Stimulated activated CD4-positive, alpha-beta T cell treated with anti-CD3 and anti-CD28 coated beads, TNF-alpha, amount 100 ng/mL, for 48 hours (primary cell): ENCODE results near the gene SAMD4A.
A peak's percentile ranks its signal among the peaks of the same experiment; 100 is the strongest.

ENCODE experiments used
- DNase-seq, 3 donors: peaks; one replicate each; pipeline ENCODE4 v3.0.0-alpha.2; 2020; ENCODE audit warnings: low read depth in 3 of 3

The SAMD4A gene

DNA sequence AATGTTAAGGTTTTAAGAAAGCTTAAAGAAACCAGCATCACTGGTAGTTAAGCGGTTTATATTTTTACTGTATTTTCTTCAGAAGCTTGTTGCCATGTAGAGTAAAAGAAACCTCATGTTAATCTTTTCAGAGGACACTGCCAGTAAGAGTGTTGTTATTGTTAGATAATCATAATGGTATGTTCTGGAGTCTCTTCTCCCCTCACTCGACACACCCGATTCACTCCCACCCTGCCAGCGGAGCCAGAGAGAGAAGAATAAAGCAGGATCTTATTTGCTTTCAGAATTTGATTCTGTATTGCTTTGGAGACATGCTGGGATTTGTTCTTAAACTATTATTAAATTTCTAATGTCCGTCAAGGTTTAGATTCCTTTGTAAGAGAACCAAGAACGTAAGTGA is 113.7 kb downstream of the SAMD4A start:
- no peak for DNase-seq

DNA sequence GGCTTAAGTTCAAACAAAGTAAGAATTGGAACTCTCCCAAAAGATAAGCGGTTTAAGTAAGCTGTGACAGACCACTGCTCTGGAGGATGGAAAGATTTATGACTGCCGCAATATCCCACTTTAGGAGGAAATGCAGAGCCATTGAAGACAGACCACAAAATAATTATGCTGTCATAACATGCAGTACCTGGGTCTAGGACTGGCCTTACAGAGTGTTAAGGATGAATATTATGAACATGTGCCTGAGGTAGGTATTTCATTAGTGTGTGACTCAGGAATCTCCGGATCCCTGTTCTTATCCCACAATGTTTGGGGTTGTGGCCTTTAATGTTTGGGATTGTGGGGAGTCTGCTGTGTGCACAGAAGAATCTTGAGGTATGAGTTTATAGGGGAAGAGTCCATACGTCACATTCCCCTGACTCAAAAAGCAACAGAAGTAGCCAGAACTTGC is 114.9 kb downstream of the SAMD4A start:
- DNase-seq: no peak

DNA sequence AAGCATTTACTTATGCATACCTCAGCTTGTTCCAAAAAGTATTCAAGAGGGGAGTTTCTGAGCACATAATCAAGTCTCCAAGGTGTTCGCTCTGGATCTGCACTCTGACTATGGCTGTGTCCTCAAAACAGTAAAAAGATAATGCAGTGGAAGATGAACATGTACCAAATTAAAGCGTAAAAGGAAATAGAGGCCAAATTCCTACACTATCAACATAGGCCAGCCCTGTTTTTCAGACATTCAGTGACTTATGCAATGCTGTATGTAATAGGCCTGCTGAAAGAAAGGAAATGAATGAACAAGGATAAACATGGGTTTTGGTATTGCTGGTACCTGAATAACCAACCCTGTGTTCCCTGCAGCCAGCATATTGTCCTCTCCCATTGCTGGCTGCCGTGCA is 115.7 kb downstream of the SAMD4A start:
- no peak for DNase-seq

DNA sequence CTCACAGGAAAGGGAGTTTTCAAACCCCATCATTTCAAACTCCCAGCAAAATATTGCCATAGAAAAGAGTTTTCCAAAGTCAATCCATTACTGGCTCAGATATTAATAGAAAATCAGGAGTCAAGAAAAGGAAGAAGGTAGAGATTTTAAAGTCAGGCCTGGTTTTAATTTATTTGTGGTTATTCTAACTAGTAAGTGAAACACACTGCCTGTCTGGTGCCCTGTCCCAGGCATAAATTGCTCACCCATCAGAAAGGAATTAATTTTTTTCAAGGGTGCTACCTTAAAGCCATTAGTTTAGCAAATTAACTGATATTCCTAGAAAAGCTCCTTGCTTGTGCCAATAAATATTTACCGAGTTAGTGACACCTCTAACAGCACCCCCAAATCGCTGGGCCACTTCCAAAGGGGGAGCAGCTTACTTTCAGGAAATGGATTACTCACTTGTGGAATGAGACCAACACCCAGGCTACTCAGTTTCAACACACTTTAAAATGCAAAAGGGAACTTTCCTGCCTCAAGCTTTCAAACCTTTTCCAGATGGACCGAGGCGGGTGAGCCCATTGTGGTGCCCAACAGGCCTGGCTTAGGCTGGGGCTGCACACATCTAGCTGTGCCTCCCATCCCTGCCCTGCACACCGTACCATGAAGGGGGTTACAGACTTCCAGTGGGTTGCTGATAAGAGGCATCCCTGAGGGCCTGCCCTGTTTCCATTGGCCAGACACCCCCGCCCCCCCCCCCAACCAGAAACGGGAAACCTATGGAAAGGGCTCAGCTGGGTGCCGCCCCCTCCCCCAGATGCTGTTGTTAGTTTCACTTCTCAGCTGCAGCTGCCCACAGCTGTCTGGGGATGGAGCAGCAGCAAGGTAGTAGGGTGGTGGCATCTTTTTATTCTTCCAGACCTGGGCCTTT is 117.2 kb downstream of the SAMD4A start:
- DNase-seq: no peak

DNA sequence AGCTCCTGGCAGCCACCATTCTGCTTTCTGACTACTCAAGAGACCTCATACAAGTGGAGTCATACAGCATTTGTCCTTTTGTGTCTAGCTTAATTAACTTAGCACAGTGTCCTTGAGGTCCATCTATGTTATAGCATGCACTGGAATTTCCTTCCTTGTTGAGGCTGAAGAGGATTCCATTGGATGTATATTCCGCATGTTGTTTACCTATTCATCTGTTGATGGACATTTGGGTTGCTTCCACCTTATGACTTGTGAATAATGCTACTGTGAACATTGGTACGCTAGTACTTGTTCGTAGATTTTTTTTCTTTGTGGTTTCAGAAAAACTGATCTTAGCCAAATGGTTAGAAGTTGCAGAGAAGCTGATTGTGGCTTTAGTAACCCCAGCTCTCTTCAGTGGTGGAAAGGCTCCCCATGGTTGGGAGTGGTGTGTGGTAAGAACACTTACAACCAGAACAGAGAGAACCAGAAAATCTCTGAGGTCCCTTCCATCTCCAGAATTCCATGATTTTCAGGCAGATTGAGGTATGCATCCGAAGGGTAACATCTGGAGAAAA is 118.4 kb downstream of the SAMD4A start:
- no peak for DNase-seq

DNA sequence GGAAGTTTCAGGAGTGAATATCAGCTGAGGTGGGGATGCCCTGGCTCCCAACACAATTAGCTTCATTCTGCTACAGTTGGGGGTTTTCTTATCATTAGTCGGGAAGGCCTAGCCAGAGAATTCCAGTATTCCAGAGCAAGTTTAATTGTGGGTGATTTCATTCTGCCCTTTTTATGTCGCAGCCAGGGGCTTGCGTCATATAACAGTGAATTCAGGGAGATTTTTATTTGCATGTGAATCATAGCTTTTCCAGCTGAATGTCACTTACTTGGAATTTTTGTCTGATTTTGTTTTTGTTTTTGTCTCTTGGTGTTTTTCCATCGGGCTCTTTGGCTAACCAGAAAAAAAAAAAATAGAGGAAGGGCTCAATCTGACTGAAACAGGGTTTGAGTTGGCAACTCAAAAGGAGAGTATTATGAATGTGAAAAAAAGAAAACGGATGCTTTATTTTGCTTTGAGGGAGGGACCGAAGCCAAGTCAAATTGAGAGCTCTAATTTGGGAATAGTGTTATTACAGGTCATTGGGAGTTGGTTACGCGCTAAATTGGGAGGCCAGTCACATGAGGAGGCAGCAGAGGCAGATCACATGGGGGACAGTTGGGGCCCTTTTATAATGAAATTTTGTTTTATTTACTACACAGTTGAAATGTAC is 119.4 kb downstream of the SAMD4A start:
- no peak for DNase-seq

DNA sequence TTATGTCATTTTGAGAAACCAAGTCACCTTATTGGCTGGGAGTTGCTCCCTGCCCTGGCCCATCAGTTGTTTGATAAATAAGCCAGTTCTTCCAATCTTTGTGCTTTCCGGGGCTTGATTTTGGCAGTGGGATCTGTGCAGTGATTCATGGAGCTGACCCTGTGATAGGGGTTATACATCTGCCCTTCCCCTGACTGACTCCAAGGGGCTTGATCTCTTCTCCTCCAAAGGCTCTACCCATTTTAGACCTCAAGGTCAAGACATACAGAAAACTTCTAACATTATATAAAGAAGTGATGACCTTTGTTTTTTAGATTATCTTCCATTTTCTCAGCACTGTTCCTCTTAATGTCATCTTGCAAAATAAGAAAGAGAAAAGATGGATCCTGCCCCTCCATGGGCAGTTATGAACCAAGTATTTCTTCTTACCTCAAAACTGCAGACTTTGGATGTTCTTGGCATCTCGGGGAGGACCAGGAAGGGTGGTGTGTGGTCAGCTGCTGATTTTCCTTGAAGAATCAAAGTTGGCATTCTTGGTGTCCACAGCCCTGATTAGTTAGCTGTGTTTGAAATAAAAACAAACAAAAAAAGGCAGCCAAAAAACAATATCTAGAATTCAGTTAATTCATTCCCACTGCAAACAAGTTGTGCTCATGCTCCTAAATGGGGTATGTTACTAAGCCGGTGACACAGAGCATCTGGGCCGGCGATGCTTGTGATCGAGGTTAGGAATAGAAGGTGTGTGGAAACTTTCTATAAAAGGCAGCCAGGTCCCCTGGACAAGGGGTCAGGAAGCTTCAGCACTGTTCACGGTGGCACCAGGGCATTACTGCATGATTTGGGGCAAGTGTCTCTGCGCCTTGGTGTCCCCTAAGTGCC is 120.2 kb downstream of the SAMD4A start:
- no peak for DNase-seq

DNA sequence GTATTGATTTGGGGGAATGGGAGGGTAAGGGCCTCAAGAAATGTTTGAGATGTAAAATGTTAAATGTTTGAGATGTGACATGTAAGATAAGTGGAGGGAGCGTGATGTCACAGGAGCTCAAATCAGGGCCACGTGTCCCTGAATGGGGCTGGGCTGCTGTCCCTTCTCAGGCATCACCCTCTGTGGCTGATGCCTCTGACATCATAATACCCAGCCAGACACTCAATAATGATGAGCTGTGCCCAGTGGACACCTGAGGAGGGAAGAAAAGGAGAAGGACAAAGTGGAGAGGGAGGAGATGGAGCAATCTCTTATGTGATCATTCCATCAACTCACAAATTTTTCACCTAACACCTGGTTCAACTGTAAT is 120.8 kb downstream of the SAMD4A start:
- DNase-seq: no peak

DNA sequence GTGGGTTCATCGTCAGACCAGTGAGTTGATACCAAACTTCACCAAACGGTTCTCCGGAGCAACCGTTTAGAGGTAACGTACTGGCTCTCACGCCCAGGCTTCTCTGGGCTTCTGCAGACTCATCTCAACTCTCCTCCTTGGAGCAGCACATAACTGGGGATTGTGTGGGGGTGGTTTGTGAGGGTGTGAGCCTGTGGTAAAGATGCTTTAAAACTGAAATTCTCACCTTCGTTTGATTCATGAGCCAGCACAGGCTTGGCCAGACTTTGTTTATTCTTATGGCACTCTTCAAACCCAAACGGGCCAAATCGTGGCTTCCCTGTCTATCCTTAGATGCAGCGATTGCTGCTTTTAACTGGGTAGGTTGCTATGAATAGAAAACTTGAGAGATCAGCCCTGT is 121.3 kb downstream of the SAMD4A start:
- DNase-seq: peak in 1 of 3 donors; percentile 12

DNA sequence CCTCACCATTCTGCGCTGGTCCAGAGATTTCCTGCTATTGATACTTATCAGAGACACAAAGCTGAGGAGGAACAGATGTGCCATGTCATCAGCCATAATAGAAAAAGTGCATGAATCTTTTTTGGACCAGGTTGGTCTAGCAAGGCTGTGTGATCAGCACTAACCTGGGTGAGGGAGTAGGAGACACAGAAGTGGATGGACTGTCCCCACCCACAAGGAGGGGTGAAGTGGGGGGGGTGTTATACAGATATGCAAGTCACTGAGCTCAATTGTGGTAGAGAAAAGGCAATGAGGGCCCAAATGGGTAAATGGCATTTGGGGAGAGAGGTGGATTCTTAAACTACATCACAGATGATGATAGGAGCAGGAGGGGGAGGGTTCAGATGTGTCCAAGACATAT is 123.0 kb downstream of the SAMD4A start:
- no peak for DNase-seq

DNA sequence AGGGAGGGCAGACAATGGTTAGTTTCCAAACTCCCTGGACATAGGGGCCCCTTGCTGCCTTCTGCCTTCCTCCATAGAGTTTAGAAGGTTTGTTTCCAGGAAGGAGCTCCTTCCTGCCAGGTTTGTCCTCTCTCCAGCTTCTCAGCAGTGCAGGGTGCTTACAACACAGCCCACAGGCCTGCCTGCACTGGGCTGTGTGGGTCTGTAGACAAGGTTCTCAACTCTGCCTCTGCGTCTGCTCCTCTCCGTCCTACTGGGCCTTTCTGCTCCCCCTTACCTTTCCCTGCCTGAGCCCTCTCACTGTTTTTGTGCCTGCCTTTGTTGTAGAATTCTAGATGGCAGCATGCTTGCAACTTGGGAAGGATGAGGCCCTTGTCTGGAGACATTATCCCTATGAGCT is 124.0 kb downstream of the SAMD4A start:
- no peak for DNase-seq

DNA sequence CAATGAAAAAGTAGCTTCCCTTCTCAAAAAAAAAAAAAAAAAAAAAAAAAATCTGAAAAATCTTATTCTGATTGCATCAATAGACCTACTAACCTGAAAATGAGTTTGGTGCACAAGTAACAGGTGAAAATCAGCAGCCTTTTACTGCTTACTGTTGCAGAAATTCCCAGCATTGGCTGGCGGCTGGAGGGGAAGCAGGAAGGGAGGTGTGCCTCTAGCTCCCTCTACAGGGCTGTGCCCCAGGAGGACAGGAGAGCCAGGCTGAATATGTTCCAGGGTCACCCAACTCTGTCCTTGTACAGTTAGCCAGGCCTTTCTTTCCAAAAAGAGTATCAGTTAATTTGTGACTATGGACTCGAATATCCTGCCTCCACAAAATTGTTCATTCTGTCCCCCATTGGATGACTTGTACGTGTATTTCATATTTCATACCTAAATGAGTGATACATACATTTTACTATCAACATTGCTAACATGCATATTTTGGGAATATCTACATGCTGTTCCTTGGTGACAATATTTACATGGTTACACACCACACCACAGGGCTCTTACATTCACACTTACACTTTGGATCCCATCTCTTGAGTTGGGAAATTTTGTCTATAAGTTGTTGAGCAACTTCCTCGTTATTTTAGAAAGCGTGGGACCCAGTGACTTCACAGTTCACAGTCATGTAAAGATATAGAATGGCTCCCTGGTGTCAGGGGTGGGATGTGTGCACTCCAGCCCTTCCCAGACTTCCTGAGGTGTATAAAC is 124.8 kb downstream of the SAMD4A start:
- DNase-seq: peak; percentile 24 to 34 (median 26)

DNA sequence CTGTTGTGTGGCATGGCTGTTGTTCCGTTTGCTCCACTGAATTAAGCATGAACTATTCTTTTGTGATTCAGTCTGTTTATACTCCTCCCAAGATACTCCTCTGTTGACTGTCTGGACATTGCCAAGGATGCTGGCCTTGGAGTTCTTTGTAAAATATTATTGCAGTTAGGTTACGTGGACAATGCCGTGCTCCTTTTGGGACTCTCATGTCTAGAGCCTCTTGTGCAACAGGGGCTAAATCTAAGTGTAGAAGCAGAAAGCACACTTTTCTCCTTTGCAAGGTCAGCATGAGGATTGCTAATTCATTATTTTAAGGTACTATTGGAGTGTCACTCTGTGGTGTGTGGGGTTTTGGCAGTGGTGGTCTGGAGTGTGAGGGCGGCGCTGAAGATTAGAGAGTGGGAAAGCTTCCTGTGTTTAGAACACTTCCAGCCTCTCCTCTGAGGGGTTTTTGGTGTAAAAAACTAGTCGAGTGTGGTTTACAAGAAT is 125.4 kb downstream of the SAMD4A start:
- DNase-seq: no peak

DNA sequence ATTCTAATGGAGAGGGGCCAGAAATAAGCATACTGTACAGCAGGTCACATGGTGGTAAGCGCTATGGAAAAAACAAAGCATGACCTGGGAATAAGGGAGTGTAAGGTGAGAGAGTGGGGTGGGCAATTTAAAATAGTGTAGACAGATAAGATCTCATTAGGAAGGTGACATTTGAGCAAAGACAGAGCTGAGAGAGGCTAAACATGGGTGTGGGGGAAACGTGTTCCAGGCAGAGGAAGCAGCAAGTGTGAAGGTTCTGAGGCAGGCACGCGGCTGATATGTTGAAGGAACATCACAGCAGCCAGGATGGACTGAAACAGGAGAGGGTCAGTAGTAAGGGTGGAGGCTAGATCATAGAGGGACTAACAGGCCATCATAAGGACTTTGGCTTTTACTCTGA is 126.8 kb downstream of the SAMD4A start:
- no peak for DNase-seq

DNA sequence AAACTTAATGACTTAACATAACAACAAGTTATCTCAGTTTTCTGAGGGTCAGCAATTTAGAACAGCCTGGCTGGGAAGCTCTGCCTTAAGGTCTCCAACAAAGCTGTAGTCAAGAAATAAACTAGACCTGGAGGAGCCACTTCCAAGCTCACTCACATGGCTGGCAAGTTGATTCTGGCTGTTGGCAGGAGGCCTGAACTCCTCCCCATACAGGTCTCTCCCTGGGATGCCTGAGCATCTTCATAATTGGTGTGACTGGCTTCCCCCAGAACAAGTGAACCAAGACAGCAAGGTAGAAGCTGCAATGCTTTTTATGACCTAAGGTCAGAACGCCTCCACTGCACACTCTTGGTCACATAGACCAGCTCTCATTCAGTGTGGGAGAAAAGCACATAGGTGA is 128.3 kb downstream of the SAMD4A start:
- no peak for DNase-seq

DNA sequence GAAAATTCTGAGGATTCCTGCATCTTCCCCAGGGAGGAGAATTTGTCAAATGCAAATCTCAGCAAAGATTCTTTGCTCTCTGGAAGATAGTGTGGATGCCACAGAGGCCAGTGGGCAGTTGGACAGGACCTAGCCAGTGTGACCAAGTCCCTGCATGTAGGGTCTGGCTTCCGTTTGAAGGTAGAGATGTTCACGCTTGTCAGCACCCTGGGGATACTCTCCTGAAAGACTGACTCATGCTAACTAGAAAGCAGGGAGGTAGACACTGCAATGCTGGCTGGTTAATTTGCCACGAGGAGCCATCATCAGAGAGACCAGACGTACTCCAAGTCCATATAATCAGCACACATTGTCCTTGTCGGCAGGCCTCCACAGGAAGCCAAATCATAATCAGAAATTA is 130.1 kb downstream of the SAMD4A start:
- DNase-seq: no peak

DNA sequence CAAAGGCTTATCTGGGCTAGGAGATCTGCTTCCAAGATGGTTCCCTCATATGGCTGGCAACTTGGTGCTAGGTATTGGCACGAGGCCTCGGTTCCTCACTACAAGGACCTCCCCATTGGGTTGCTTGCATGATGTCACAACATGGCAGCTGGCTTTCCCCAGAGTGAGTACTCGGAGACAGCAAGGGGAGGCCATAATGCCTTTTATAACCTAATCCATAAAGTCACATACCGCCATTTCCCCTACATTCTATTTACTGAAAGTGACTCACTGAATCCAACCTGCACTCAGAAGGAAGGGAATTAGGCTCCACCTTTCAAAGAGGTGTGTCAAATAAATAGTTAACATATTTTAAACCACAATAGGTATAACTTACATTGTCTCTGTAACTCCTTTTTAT is 130.9 kb downstream of the SAMD4A start:
- no peak for DNase-seq

DNA sequence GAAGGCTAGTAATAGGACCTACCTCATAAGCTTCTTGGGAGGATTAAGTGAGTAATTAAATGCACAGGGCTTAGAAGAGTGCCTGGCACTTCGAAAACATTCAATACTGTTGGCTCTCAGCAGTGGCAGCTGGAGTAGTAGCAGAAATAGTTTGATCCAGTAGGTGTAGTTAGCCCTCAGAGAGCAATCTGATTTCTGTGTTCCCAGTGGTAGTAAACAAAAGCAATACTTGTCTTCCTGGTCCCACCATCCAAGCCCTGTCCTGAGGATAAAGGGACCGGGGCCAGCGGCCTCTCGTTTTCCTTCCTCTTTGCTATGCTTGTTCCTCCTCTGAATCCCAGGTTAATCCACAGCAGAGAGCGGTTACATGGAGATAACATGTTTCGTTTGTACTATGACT is 131.6 kb downstream of the SAMD4A start:
- no peak for DNase-seq

DNA sequence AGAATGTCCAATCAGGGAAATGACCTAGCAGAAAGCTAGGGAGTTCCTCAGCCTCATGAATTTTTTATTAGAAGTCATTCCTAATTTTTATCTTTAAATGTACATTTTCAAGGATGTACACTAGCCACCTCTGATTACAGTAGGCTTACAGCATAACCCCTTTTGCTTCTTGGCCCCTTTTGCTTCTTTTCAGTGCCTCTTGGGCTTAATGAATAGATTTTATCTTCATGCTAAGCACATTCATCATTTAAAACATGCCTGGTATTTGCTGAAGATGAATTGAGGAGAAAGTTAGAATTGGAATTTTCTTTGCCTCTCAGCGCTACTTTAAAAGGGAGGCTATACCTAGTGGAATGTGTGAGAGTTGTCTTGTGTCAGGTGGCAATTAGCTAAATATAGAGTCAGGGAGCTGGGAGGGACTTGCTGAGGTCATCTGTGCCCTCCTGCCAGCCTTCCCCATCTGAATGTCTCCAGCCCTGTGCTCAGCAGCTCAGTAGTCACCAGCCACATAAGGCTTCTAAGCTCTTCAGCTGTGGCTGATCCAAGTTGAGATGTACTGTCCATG is 132.1 kb downstream of the SAMD4A start:
- DNase-seq: no peak

DNA sequence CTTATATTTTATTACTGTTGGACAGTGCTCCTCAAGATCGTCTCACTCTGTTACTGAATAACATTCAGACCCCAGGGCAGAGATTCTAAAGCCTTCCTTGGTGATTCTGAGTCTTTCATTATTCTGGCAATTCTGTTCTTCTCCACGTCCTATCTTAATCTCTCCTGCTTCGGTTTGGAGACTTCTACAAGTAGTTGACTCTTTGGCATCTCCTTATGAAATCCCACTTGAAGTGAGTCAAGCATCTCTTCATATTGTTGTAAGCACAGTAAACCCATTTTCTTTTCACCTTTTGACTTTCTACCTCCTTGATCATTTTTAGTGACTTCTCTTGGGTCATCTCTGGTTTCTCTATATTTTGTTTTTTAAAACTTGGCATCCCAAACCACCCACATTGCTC is 132.8 kb downstream of the SAMD4A start:
- no peak for DNase-seq

DNA sequence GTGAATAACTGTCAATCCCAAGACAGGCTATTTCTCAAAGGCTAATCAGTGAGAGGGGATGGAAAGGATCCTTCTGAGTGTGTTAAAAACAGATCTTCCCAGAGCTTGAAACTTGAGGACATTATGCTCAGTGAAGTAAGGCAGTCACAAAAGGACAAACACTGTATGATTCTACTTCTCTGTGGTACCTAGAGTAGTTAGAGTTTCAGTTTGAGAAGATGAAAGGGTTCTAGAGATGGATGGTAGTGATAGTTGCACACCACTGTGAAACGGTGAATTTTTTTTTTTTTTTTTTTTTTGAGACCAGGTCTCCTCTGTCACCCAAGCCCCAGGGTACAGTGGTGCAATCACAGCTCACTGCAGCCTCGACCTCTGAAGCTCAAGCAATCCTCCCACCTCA is 133.8 kb downstream of the SAMD4A start:
- no peak for DNase-seq
